HG03457 (cell line): ENCODE measurements around the gene NXPH3.

Source experiments
- ATAC-seq: cut with Tn5 transposase; IDR thresholded peaks from one replicate; pipeline ENCODE4 v1.9.1; 2021; ENCODE audit warnings: moderate number of reproducible peaks; ENCODE audit not compliant: unreplicated experiment

The NXPH3 gene

GRCh38 chr17:49574945-49575678, 559 bp upstream of the NXPH3 start:
- ATAC-seq: no peak

- ATAC-seq: no peak
These were observed 631 bp downstream of the NXPH3 start for GRCh38 chr17:49576088-49576916.

GRCh38 chr17:49576917-49577649, 1.4 kb downstream of the NXPH3 start:
- no peak for ATAC-seq

DNA sequence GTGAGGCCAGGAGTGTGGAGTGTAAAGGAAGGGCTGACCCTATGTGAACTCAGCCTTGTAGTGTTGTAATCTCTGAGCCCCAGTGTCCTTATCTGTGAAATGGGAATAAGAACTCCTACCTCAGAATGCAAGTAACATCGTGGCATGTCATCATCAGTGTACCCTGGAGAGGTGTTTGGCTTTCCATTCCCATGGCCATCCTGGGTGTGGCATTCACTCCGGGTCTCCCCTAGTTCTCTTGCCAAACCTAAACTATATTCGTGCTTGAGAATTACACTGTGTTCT, 1.9 kb downstream of the NXPH3 start:
- no peak for ATAC-seq

DNA sequence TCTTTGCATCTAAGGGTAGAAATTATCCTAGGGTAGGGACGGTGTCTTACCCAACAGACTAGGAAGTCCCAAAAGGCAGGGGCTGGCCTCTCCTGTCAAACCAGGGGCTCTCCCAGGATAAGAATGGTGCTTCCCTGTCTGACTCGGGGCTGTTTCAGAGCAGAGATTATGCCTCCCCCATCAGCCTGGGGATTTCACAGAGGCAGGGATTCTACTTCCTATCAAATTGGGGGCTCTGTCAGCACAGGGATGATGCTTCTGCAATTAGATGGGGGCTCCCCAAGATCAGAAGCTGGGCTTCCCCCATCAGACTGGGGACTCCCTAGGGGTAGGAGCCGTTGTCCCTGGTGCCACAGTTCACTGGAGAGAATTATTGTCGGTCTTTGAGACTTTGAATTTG, 2.3 kb downstream of the NXPH3 start:
- ATAC-seq: no peak

DNA sequence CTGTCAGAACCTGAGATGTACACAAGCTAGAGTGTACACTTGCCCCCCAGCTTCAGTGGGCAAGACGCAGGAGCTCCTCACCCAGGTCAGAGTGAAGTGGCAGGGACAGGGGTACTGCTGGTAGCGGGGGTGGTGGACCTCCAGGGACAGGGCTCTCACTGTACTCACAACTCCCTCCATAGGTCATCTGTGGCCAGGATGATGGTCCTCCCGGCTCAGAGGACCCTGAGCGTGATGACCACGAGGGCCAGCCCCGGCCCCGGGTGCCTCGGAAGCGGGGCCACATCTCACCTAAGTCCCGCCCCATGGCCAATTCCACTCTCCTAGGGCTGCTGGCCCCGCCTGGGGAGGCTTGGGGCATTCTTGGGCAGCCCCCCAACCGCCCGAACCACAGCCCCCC, 2.7 kb downstream of the NXPH3 start:
- no peak for ATAC-seq

- ATAC-seq: no peak
These were observed 3.4 kb downstream of the NXPH3 start for GRCh38 chr17:49578952-49579500.

GRCh38 chr17:49579522-49579921, 3.9 kb downstream of the NXPH3 start:
- ATAC-seq: no peak

DNA sequence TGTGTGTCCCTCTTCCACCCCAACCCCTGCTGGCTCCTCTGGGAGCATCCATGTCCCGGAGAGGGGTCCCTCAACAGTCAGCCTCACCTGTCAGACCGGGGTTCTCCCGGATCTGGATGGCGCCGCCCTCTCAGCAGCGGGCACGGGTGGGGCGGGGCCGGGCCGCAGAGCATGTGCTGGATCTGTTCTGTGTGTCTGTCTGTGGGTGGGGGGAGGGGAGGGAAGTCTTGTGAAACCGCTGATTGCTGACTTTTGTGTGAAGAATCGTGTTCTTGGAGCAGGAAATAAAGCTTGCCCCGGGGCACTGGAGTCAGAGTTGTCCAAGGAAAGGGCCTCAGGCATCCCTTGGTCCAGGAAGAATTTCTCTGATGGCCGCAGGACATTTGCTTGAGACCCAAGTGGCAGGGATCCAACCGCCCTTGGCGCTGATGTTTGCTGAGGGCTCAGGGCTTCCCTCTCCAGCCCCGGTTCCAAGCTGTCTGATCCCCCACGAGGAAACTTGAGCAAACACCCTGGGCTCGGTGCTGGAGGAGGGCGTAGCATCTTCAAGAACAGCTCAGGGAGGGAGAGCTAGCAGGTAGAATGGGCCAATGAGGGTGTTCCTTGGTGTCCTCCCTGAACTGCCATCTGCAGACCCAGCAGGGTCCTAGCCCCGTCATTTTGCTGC, 4.5 kb downstream of the NXPH3 start:
- no peak for ATAC-seq

DNA sequence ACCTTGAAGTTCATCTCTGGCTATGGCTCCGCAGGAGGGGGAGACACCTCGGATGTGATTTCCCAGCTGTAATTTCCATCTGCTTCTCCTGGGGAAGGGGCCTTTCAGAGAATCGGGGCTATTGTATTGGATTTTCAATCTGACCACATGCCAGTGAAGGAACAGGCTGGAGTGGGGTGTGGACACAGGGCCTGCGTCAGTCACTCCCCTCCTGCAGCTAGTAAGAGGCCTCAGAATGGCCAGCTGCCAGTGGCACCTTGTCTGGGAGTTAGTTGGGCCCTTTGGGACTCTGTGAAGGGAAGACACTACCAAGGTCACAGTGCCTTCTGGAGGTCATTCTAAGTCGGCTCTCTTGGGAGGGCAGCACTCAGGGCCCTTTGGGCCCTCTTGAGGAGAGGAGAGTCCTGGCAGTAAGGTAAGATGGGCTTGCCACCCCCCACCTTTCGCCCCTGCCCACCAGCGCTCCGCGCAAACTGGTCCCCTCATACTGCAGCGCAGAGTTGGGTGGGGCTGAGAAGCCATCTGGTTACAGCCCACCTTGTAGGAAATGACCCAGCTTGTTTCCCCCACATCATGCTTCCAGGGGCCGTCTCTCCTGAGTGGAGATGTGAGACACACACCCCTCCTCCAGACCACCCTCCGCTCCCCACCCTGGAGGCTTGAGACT, 5.4 kb downstream of the NXPH3 start:
- no peak for ATAC-seq

DNA sequence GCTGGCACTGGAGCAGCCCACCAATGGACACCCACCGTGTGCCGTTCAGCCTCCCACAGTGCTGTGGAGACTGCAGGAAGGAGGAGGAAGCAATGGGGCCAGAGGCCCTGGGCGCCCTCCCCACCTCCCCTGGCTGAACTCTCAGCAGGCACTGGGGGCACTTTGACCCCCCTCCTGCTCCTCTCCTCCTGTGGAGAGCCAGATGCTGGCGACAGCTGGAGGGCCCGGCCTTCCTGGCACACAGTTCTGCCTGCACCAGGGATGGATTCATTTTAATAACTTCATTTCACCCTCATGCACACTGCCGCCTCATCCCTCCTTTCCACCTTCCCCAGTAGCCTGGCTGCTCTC, 6.0 kb downstream of the NXPH3 start:
- no peak for ATAC-seq

- ATAC-seq: no peak
These were observed 6.5 kb downstream of the NXPH3 start for GRCh38 chr17:49582055-49582722.

- no peak for ATAC-seq
These were observed 7.1 kb downstream of the NXPH3 start for GRCh38 chr17:49582789-49583188.

DNA sequence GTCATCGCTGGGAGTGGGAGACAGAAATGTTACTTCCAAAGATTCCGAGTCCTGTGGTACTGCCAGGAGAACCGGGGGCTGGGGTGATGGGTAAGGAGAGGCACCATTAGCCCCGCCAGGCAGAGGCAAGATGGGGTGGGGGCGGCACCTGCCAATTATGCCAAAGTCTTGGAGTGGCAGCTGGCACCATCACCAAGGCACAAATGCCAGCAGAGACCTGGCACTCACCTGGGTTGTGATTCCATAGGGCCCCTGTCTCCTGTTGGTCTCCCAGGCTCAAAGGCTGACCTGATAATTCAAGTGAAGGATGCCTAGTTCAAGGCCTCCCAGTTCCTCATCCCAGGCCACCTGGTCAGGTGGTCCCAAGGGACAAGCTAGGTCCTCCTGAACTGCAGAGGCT, 7.6 kb downstream of the NXPH3 start:
- ATAC-seq: no peak

DNA sequence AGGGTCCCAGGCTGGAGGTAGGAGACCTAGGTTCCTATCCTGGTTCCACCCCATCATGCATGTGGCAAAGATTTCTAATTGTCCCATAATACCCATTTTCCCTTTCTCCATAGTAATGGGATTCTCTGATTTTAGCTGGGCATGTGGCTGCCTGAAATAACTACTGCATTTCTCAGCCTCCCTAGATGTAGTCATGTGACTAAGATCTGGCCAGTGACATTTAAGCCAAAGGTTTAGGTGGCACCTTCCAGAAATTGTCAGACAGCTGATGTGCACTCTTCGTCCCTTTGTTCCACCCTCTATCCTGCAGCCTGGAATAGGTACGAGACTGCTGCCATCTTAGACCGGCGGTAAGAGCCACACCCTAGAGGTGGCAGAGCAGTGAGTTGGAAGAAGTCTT, 8.2 kb downstream of the NXPH3 start:
- ATAC-seq: no peak

- ATAC-seq: no peak
These were observed 9.9 kb downstream of the NXPH3 start for GRCh38 chr17:49585422-49586027.

DNA sequence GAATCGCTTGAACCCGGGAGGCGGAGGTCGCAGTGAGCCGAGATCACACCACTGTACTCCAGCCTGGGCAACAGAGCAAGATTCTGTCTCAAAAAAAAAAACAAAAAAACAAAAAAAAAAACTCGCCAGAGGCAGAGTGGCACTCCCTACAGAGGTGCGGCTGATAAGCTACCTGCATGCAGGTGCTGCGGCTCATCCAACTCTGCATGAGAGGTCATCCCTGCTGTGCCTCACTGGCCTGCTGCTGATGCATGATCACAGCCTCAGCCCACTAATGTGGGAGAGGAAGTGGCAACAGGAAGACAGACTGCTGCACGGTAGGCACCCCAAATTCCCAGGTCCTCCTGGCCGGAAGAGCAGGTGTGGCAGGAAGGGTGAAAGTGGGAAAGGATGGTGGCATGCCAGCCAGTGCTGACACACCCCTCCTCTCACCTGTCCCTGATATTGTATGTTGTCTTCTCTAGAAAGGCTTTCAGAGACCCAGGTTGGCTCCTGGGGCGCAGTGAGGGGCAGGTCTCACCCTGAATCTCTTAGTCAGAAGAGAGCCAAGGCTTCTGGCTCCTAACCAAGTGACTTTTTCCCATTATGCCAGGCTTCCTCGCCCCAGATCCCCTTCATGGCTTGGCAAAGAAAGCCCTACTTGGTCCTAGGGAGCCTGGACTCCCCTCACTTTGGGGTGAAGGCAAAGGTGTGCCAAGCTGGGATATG, 11.8 kb downstream of the NXPH3 start:
- no peak for ATAC-seq

- no peak for ATAC-seq
These were observed 12.6 kb downstream of the NXPH3 start for GRCh38 chr17:49588312-49588711.
